ENCODE measurements around the gene HIBCH.
"Not testable (repeated sequence)": the region's sequence is repeated elsewhere in the genome, so short reads cannot be mapped to it uniquely, and the experiment has no call there.

The HIBCH gene

DNA sequence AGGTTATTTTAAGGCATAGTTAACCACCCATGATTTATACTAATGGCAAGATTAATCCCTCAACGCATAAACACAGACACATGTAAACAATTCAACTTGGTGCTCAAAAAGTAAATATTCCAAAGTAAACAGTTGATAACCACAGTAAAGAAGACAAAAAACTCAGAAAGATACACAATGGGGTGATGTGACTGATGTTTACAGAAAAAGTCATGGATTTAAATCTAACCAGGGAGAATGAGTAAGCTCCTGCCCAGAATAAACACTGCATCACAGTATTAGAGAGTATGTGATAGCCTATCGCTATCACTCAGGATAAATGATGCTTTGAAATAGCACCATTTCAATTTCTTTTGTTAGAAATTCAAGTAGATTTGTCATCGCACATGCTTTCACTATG, 49.3 kb downstream of the HIBCH start:
- no peak overlapping the region for H3K4me3 ChIP-seq (ENCODE audit: low read depth, low read length)
- H3K4me1 ChIP-seq (ENCODE audit: control insufficient read depth, insufficient read depth, low read length), result no peaks in the 10 kb centered on the region
- no peaks in the 10 kb centered on the region for H3K36me3 ChIP-seq (ENCODE audit: control insufficient read depth, insufficient read depth, low read length)
- H3K9ac ChIP-seq (ENCODE audit: low read length), result no peak overlapping the region
- no peaks in the 10 kb centered on the region for H3K9me3 ChIP-seq (ENCODE audit: control insufficient read depth, insufficient read depth, low read depth, low read length)
- H3K27me3 ChIP-seq (ENCODE audit: control insufficient read depth, insufficient read depth, low read length), result no peaks in the 10 kb centered on the region
- H3K27ac ChIP-seq (ENCODE audit: low read depth, low read length), result no peak overlapping the region

DNA sequence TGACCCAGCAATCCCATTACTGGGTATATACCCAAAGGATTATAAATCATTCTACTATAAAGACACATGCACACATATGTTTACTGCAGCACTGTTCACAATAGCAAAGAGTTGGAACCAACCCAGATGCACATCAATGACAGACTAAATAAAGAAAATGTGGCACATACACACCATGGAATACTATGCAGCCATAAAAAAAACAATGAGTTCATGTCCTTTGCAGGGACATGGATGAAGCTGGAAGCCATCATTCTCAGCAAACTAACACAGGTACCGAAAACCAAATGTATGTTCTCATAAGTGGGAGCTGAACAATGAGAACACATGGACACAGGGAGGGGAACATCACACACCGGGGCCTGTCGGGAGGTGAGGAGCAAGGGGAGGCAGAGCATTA, 49.9 kb downstream of the HIBCH start:
- H3K27me3 ChIP-seq (ENCODE audit: control insufficient read depth, insufficient read depth, low read length); H3K9ac ChIP-seq (ENCODE audit: low read length); H3K4me1 ChIP-seq (ENCODE audit: control insufficient read depth, insufficient read depth, low read length); H3K9me3 ChIP-seq (ENCODE audit: control insufficient read depth, insufficient read depth, low read depth, low read length); H3K27ac ChIP-seq (ENCODE audit: low read depth, low read length); H3K36me3 ChIP-seq (ENCODE audit: control insufficient read depth, insufficient read depth, low read length); H3K4me3 ChIP-seq (ENCODE audit: low read depth, low read length): not testable (repeated sequence)

DNA sequence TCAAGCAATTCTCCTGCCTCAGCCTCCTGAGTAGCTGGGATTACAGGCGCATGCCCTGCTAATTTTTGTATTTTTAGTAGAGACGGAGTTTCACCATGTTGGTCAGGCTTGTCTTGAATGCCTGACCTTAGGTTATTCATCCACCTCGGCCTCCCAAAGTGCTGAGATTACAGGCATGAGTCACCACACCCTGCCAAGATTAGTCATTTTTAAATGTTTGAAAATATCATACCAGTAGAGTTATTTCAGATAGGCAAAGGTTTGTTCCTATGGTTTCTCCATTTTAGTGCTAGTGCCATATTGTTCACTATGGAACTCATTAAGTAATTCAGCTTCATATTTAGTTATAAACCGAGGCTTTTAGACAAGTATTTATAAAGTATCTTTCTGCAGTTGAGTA, 52.3 kb downstream of the HIBCH start:
- Histone ChIP-seq H3K9ac (ENCODE audit: low read length) (no peak overlapping the region), H3K9me3 (ENCODE audit: control insufficient read depth, insufficient read depth, low read depth, low read length) (peaks cover 2% of the 10 kb centered on the region; the same call in 1 of the 2 replicates), H3K27me3 (ENCODE audit: control insufficient read depth, insufficient read depth, low read length) (no peaks in the 10 kb centered on the region), H3K27ac (ENCODE audit: low read depth, low read length) (no peak overlapping the region), H3K4me1 (ENCODE audit: control insufficient read depth, insufficient read depth, low read length) (no peaks in the 10 kb centered on the region), H3K36me3 (ENCODE audit: control insufficient read depth, insufficient read depth, low read length) (no peaks in the 10 kb centered on the region), H3K4me3 (ENCODE audit: low read depth, low read length) (no peak overlapping the region)

GRCh38 chr2:190266314-190266713, 53.3 kb downstream of the HIBCH start:
- no peaks in the 10 kb centered on the region for H3K36me3 ChIP-seq (ENCODE audit: control insufficient read depth, insufficient read depth, low read length)

GRCh38 chr2:190261851-190262250, 57.8 kb downstream of the HIBCH start:
- H3K4me3 ChIP-seq (ENCODE audit: low read depth, low read length), result no peak overlapping the region
- no peaks in the 10 kb centered on the region for H3K27me3 ChIP-seq (ENCODE audit: control insufficient read depth, insufficient read depth, low read length)
- no peak overlapping the region for H3K9ac ChIP-seq (ENCODE audit: low read length)
- H3K27ac ChIP-seq (ENCODE audit: low read depth, low read length), result no peak overlapping the region
- no peaks in the 10 kb centered on the region for H3K4me1 ChIP-seq (ENCODE audit: control insufficient read depth, insufficient read depth, low read length)
- peaks cover 2% of the 10 kb centered on the region; the same call in 1 of the 2 replicates for H3K9me3 ChIP-seq (ENCODE audit: control insufficient read depth, insufficient read depth, low read depth, low read length)
- H3K36me3 ChIP-seq (ENCODE audit: control insufficient read depth, insufficient read depth, low read length), result peaks cover 10% of the 10 kb centered on the region

More at GRCh38 chr2:190266314-190266713, 53.3 kb downstream of the HIBCH start:
- no peak overlapping the region for H3K4me3 ChIP-seq (ENCODE audit: low read depth, low read length)
- no peak overlapping the region for H3K27ac ChIP-seq (ENCODE audit: low read depth, low read length)
- peaks cover 2% of the 10 kb centered on the region; the same call in 1 of the 2 replicates for H3K9me3 ChIP-seq (ENCODE audit: control insufficient read depth, insufficient read depth, low read depth, low read length)
- H3K27me3 ChIP-seq (ENCODE audit: control insufficient read depth, insufficient read depth, low read length), result no peaks in the 10 kb centered on the region
- H3K9ac ChIP-seq (ENCODE audit: low read length), result no peak overlapping the region
- no peaks in the 10 kb centered on the region for H3K4me1 ChIP-seq (ENCODE audit: control insufficient read depth, insufficient read depth, low read length)

GRCh38 chr2:190256087-190256486, 63.5 kb downstream of the HIBCH start:
- Histone ChIP-seq H3K9ac (ENCODE audit: low read length) (no peak overlapping the region), H3K4me3 (ENCODE audit: low read depth, low read length) (no peak overlapping the region), H3K36me3 (ENCODE audit: control insufficient read depth, insufficient read depth, low read length) (peaks cover 16% of the 10 kb centered on the region)

GRCh38 chr2:190255676-190256075, 64.0 kb downstream of the HIBCH start:
- Histone ChIP-seq H3K27ac (ENCODE audit: low read depth, low read length) (no peak overlapping the region), H3K9ac (ENCODE audit: low read length) (no peak overlapping the region), H3K4me3 (ENCODE audit: low read depth, low read length) (no peak overlapping the region), H3K36me3 (ENCODE audit: control insufficient read depth, insufficient read depth, low read length) (peaks cover 18% of the 10 kb centered on the region), H3K4me1 (ENCODE audit: control insufficient read depth, insufficient read depth, low read length) (no peaks in the 10 kb centered on the region), H3K9me3 (ENCODE audit: control insufficient read depth, insufficient read depth, low read depth, low read length) (no peaks in the 10 kb centered on the region), H3K27me3 (ENCODE audit: control insufficient read depth, insufficient read depth, low read length) (no peaks in the 10 kb centered on the region)

More at GRCh38 chr2:190256087-190256486, 63.5 kb downstream of the HIBCH start:
- Histone ChIP-seq H3K9me3 (ENCODE audit: control insufficient read depth, insufficient read depth, low read depth, low read length) (no peaks in the 10 kb centered on the region), H3K4me1 (ENCODE audit: control insufficient read depth, insufficient read depth, low read length) (no peaks in the 10 kb centered on the region), H3K27ac (ENCODE audit: low read depth, low read length) (no peak overlapping the region), H3K27me3 (ENCODE audit: control insufficient read depth, insufficient read depth, low read length) (no peaks in the 10 kb centered on the region)

GRCh38 chr2:190254063-190254850, 65.4 kb downstream of the HIBCH start:
- H3K27ac ChIP-seq (ENCODE audit: low read depth, low read length), result no peak overlapping the region
- no peak overlapping the region for H3K9ac ChIP-seq (ENCODE audit: low read length)
- H3K36me3 ChIP-seq (ENCODE audit: control insufficient read depth, insufficient read depth, low read length), result peaks cover 21% of the 10 kb centered on the region
- H3K4me3 ChIP-seq (ENCODE audit: low read depth, low read length), result no peak overlapping the region
- no peaks in the 10 kb centered on the region for H3K27me3 ChIP-seq (ENCODE audit: control insufficient read depth, insufficient read depth, low read length)
- H3K4me1 ChIP-seq (ENCODE audit: control insufficient read depth, insufficient read depth, low read length), result no peaks in the 10 kb centered on the region
- H3K9me3 ChIP-seq (ENCODE audit: control insufficient read depth, insufficient read depth, low read depth, low read length), result no peaks in the 10 kb centered on the region

GRCh38 chr2:190250421-190250820, 69.2 kb downstream of the HIBCH start:
- Histone ChIP-seq H3K27ac (ENCODE audit: low read depth, low read length) (no peak overlapping the region), H3K36me3 (ENCODE audit: control insufficient read depth, insufficient read depth, low read length) (peaks cover 14% of the 10 kb centered on the region; the same call in 1 of the 2 replicates), H3K27me3 (ENCODE audit: control insufficient read depth, insufficient read depth, low read length) (no peaks in the 10 kb centered on the region), H3K4me3 (ENCODE audit: low read depth, low read length) (no peak overlapping the region), H3K9me3 (ENCODE audit: control insufficient read depth, insufficient read depth, low read depth, low read length) (no peaks in the 10 kb centered on the region), H3K9ac (ENCODE audit: low read length) (no peak overlapping the region), H3K4me1 (ENCODE audit: control insufficient read depth, insufficient read depth, low read length) (no peaks in the 10 kb centered on the region)

GRCh38 chr2:190235551-190236075, 84.0 kb downstream of the HIBCH start:
- no peak overlapping the region for H3K9ac ChIP-seq (ENCODE audit: low read length)
- H3K9me3 ChIP-seq (ENCODE audit: control insufficient read depth, insufficient read depth, low read depth, low read length), result no peaks in the 10 kb centered on the region
- peaks cover 4% of the 10 kb centered on the region for H3K36me3 ChIP-seq (ENCODE audit: control insufficient read depth, insufficient read depth, low read length)
- H3K27ac ChIP-seq (ENCODE audit: low read depth, low read length), result no peak overlapping the region
- H3K4me3 ChIP-seq (ENCODE audit: low read depth, low read length), result no peak overlapping the region
- H3K27me3 ChIP-seq (ENCODE audit: control insufficient read depth, insufficient read depth, low read length), result no peaks in the 10 kb centered on the region
- no peaks in the 10 kb centered on the region for H3K4me1 ChIP-seq (ENCODE audit: control insufficient read depth, insufficient read depth, low read length)

GRCh38 chr2:190235101-190235500, 84.5 kb downstream of the HIBCH start:
- Histone ChIP-seq H3K4me3 (ENCODE audit: low read depth, low read length) (no peak overlapping the region), H3K4me1 (ENCODE audit: control insufficient read depth, insufficient read depth, low read length) (no peaks in the 10 kb centered on the region), H3K9ac (ENCODE audit: low read length) (no peak overlapping the region), H3K36me3 (ENCODE audit: control insufficient read depth, insufficient read depth, low read length) (peaks cover 4% of the 10 kb centered on the region), H3K27ac (ENCODE audit: low read depth, low read length) (no peak overlapping the region), H3K9me3 (ENCODE audit: control insufficient read depth, insufficient read depth, low read depth, low read length) (no peaks in the 10 kb centered on the region), H3K27me3 (ENCODE audit: control insufficient read depth, insufficient read depth, low read length) (no peaks in the 10 kb centered on the region)
